Measurements from ENCODE around the gene ODF4. TPM values are rescaled to one million over a fixed set of nuclear protein-coding genes. Genes with fewer than 3 reads are reported as not detected.

Gene ODF4
- total and polyA plus RNA-seq, 2 of the 4 experiments (the other 2 are of a cell fraction), result not detected

DNA sequence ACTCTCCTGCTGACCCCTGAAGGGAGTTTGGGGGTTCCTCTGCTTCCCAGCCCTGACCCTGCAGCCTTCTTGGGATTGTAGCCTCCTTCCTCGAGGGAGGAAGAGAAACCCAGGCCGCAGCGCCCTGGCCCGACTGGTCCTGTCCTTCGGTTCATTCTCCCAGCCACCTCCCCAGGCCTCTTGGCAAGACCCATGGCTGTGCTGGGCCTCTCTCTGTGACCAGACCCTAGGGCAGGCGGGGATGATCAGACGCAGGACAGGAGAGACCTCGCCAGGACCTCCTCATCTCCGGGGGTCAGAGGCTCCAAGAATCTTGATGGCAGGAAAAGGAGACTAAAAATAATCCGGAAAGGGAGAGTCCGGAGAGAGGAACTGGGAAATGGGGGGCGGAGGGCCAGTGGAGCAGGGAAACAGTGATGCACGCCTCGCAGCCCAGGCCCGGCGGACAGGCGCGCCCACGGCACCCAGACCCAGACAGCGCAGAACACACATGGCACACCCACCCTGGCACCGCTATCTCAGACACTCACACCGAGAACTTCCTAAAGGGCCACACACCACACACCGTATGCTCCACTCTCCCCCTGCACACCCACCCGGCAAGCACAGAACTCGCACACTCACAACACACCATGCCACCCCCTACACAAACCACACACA is 28.4 kb upstream of the ODF4 start:
- Histone ChIP-seq H3K36me3 (ENCODE audit: control insufficient read depth, insufficient read depth, low read length) (no peaks in the 10 kb centered on the region), H4K20me1 (ENCODE audit: insufficient read depth, low read length) (no peaks in the 10 kb centered on the region), H2BK15ac (ENCODE audit: low read depth, low read length) (no peak overlapping the region), H3K9ac (ENCODE audit: low read depth, low read length) (no peak overlapping the region), H3K4me3 (ENCODE audit: insufficient read depth, low read depth, low read length) (no peak overlapping the region), H3K79me1 (ENCODE audit: low read depth in 1 of 2, low read length in 2 of 2) (no peaks in the 10 kb centered on the region), H3K27me3 (ENCODE audit: control insufficient read depth, insufficient read depth, low read length) (peaks cover 62% of the 10 kb centered on the region), H3K4ac (ENCODE audit: low read depth, low read length) (no peak overlapping the region), H3K4me1 (ENCODE audit: control insufficient read depth, insufficient read depth, low read length) (no peaks in the 10 kb centered on the region; the same call in 1 of the 2 replicates), H3K27ac (ENCODE audit: insufficient read depth, low read length) (no peak overlapping the region), H2AK5ac (ENCODE audit: low read depth, low read length) (no peak overlapping the region), H3K4me2 (ENCODE audit: low read depth, low read length) (no peak overlapping the region), H2BK5ac (ENCODE audit: low read depth, low read length, poor library complexity, severe bottlenecking) (no peak overlapping the region), H3K23ac (ENCODE audit: low read depth, low read length) (no peak overlapping the region), H4K8ac (ENCODE audit: low read depth in 2 of 2, low read length in 2 of 2) (no peak overlapping the region), H2AFZ (replicated peaks; ENCODE audit: low read length, poor library complexity) (no peak overlapping the region), H2BK120ac (ENCODE audit: low read depth, low read length) (no peak overlapping the region), H4K91ac (ENCODE audit: insufficient read depth, low read depth, low read length) (no peak overlapping the region), H3K14ac (replicated peaks; ENCODE audit: low read depth, low read length) (no peak overlapping the region), H3K9me3 (ENCODE audit: control insufficient read depth, insufficient read depth, low read length) (no peaks in the 10 kb centered on the region), H4K5ac (ENCODE audit: low read depth, low read length) (no peak overlapping the region), H3K56ac (ENCODE audit: extremely low read depth, insufficient read depth, low read length) (no peak overlapping the region), H2AK9ac (replicated peaks; ENCODE audit: low read depth, low read length, poor library complexity) (no peak overlapping the region), H3K18ac (ENCODE audit: low read depth, low read length) (no peak overlapping the region), H2BK20ac (ENCODE audit: low read depth, low read length) (no peak overlapping the region), H3K9me1 (ENCODE audit: insufficient read depth, low read length) (no peaks in the 10 kb centered on the region)
- ChIA-PET CTCF (no interaction called here), POLR2A (ENCODE audit: unreplicated experiment) (no interaction called here)
- dilution Hi-C loops (cut with HindIII; ENCODE audit: low sequenced_read_pairs, unreplicated experiment) (no loop called here), in situ Hi-C loops (cut with MboI; ENCODE audit: low sequenced_read_pairs) (loop anchor here (25.0 kb wide), 1 partner anchor 224 kb away; the partner anchor contains the start of gene ALOX12B), intact Hi-C loops (cut with micrococcal nuclease) (no loop called here)
- ATAC-seq (ENCODE audit: low read depth) (no peak), DNase-seq (no peak)
- TF ChIP-seq RAD21 (IDR thresholded peaks at IDR 0.05; ENCODE audit: low read length), result no peak
- TF ChIP-seq CHD1 (IDR thresholded peaks at IDR 0.05; ENCODE audit: low read depth, low read length), result no peak
- no peak for TF ChIP-seq MAFK (IDR thresholded peaks at IDR 0.05; ENCODE audit: low read depth, low read length)
- no peak for TF ChIP-seq POLR2A (IDR thresholded peaks at IDR 0.05; ENCODE audit: low read depth, low read length)
- TF ChIP-seq BHLHE40 (IDR thresholded peaks at IDR 0.05; ENCODE audit: low read depth, low read length), result no peak
- no peak for TF ChIP-seq CTCF (conservative IDR thresholded peaks at IDR 0.05; ENCODE audit: low read depth, low read length)
- no TSS peak for BruUV-seq (replicated peaks)
- WGBS, 2 experiments (ENCODE audit: extremely low coverage in 2 of 2, insufficient read length in 1 of 2), result 83% methylated on average over 8 of the region's 25 CpGs; no CpG with 5 or more reads in 1 of the 2 experiments
